ENCODE measurements around the gene ARHGEF28. TPM values are rescaled to one million over a fixed set of nuclear protein-coding genes. Genes with fewer than 3 reads are reported as not detected.

The ARHGEF28 gene
- total RNA-seq, 1 donor, result 26.2 TPM

DNA sequence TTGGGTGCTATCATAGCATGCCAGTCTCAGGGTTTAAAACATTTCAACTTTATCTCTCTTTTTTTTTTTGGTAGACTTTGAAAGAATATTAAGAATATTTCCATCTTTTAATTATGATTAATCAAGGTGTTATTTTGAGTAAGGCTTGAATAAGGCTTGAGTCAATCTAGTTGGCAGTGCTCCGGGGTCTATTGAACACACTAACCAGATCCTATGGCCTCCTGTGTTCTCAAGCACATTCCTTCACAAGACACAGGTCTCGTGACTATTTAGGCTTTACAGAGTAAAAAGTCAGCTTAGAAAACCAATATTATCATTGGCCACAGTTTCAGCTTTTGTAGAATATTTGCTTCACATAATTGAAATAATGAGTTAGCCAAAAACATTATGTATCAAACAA lies 151.2 kb downstream of the ARHGEF28 start:
- no peak for TF ChIP-seq CTCF (IDR thresholded peaks at IDR 0.05; ENCODE audit: insufficient read depth, low read length)
- DNase-seq (ENCODE audit: low read depth), result no peak
- no peak overlapping the region for H3K4me3 ChIP-seq (ENCODE audit: low read depth, low read length)

DNA sequence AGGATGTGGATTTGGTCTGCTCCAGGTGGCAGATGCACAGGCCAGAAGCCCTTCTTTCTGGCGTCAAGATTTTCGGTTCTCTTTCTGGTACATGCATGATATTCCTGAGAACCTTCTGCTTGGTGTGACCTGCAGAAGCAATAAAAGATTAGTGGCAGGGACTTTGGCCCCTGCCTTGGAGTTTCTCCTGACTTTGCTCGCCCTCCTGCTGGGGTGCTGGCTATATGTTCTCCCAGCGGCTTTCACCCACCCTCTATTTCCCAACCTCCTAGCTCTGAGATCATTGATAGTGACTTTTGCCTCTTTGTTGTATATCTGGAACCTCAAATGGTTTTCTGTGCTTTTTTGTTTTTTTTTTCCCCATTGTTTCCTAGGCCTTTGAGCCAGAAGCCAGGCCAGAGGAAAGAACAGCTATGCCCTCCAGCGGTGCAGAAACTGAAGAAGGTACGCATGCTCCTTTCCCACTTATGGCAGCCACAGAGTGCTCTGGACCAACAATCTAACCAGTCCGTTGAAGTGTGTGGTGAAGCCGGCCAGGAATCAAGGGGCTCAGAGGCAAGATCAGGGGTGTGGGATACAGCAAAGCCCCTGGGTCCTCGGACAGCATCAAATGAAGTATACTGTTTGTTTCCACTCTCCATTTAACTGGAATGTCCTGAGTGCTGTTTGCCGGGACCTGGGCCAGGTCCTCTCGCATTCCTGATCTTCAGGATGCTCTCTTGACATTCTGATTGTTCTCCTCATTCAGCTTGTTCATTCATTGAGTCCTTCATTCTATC lies 154.5 kb downstream of the ARHGEF28 start:
- TF ChIP-seq CTCF (IDR thresholded peaks at IDR 0.05; ENCODE audit: insufficient read depth, low read length), result peak; percentile 22
- H3K4me3 ChIP-seq (ENCODE audit: low read depth, low read length), result no peak overlapping the region
- DNase-seq (ENCODE audit: low read depth), result peak; percentile 45

GRCh38 chr5:73781107-73781768 lies 155.2 kb downstream of the ARHGEF28 start:
- DNase-seq (ENCODE audit: low read depth), result no peak
- H3K4me3 ChIP-seq (ENCODE audit: low read depth, low read length), result no peak overlapping the region
- no peak for TF ChIP-seq CTCF (IDR thresholded peaks at IDR 0.05; ENCODE audit: insufficient read depth, low read length)

DNA sequence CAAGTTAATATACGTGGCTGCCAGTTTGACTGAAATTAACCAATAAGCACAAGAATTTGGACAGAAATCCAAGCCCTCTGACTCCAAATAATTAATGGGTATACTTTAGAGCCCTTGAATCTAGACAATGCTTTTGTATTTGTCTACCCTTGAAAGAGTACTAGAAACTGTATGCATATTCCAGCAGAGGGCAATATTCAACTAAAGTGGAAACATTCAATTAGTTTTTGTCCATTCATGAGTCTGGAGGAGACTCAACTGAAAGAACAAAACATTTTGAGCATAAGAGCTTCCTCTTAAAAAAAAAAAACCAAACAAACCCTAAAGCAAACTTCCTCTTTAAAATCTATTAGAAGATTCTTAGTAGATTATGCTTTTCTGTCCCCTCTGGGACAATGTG lies 157.8 kb downstream of the ARHGEF28 start:
- TF ChIP-seq CTCF (IDR thresholded peaks at IDR 0.05; ENCODE audit: insufficient read depth, low read length), result peak; percentile 35
- H3K4me3 ChIP-seq (ENCODE audit: low read depth, low read length), result no peak overlapping the region
- peak; percentile 51 for DNase-seq (ENCODE audit: low read depth)

DNA sequence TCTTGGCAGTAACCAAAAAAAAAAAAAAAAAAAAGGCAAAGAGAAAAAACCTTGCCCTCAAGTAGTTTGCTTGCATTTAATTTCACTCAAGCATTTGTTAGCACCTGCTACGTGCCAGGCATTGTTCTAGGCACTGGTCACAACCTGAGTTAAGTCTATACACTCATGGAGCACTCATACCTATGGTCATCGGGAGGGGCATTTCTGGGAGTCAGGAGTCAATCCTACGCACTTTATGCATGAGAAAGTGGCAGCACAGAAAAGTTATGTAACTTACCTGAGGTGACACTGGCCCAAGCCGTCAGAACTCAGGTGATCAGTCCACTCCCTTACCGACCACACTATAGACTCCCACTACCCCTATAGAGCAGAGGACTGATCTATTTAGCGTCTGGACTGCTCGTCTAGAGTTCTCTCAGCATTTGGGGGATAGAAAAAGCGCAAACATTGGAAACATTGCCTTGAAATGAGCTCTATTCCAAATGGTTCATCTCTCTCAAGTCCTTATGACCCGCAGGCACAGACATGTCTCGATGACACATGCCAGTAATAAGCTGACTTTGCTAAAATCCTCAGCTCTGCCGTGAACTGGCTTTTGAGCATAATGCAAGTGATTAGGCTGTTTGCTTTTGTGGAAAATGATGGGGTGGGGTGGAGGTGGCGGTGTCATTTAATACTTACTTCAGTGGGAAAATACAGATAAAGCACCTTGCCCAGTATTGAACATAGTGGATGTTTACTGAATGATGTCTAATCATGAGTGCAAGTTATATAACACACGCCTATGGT lies 160.2 kb downstream of the ARHGEF28 start:
- no peak for DNase-seq (ENCODE audit: low read depth)
- no peak overlapping the region for H3K4me3 ChIP-seq (ENCODE audit: low read depth, low read length)
- no peak for TF ChIP-seq CTCF (IDR thresholded peaks at IDR 0.05; ENCODE audit: insufficient read depth, low read length)

GRCh38 chr5:73789851-73790281 lies 163.9 kb downstream of the ARHGEF28 start:
- peak; percentile 74 for DNase-seq (ENCODE audit: low read depth)
- H3K4me3 ChIP-seq (ENCODE audit: low read depth, low read length), result no peak overlapping the region
- no peak for TF ChIP-seq CTCF (IDR thresholded peaks at IDR 0.05; ENCODE audit: insufficient read depth, low read length)
